Kasumi-1 (cell line): ENCODE results near the gene ADAMTS16.
"Not testable (repeated sequence)": the region's sequence is repeated elsewhere in the genome, so short reads cannot be mapped to it uniquely, and the experiment has no call there.

Experiments used
- DNase-seq, 2 experiments: peaks; one replicate each; lab custom pipeline; 2025; lab: John Stamatoyannopoulos, UW

Gene ADAMTS16

GRCh38 chr5:5139777-5140478 is at the start of gene ADAMTS16:
Gene ADAMTS16 (plus strand): TSS chr5:5140330. CDS start chr5:5140468, 138 bp downstream.
- no peak for DNase-seq

- no peak for DNase-seq
Measured at GRCh38 chr5:5092149-5092548, 48.0 kb upstream of the ADAMTS16 start.

GRCh38 chr5:5100635-5101034 is 39.5 kb upstream of the ADAMTS16 start:
- DNase-seq: no peak

- no peak for DNase-seq
Measured at GRCh38 chr5:5101676-5102075, 38.5 kb upstream of the ADAMTS16 start.

GRCh38 chr5:5103245-5103644 is 36.9 kb upstream of the ADAMTS16 start:
- DNase-seq: no peak

- no peak for DNase-seq
Measured at GRCh38 chr5:5104550-5104949, 35.6 kb upstream of the ADAMTS16 start.

- DNase-seq: no peak
Measured at GRCh38 chr5:5105531-5105930, 34.6 kb upstream of the ADAMTS16 start.

GRCh38 chr5:5116956-5117355 is 23.2 kb upstream of the ADAMTS16 start:
- DNase-seq: no peak

GRCh38 chr5:5122776-5123175 is 17.4 kb upstream of the ADAMTS16 start:
- DNase-seq: no peak

GRCh38 chr5:5124231-5124630 is 15.9 kb upstream of the ADAMTS16 start:
- no peak for DNase-seq

GRCh38 chr5:5126444-5126843 is 13.7 kb upstream of the ADAMTS16 start:
- DNase-seq: no peak

GRCh38 chr5:5128766-5129165 is 11.4 kb upstream of the ADAMTS16 start:
- no peak for DNase-seq

GRCh38 chr5:5132234-5132633 is 7.9 kb upstream of the ADAMTS16 start:
- DNase-seq: no peak

GRCh38 chr5:5132693-5133295 is 7.3 kb upstream of the ADAMTS16 start:
- no peak for DNase-seq

GRCh38 chr5:5134107-5134506 is 6.0 kb upstream of the ADAMTS16 start:
- no peak for DNase-seq

- no peak for DNase-seq
Measured at GRCh38 chr5:5135957-5136676, 4.0 kb upstream of the ADAMTS16 start.

GRCh38 chr5:5137851-5138250 is 2.3 kb upstream of the ADAMTS16 start:
- not testable (repeated sequence) for DNase-seq

- DNase-seq: no peak
Measured at GRCh38 chr5:5139336-5139776, 774 bp upstream of the ADAMTS16 start.

GRCh38 chr5:5140479-5141338 is 579 bp downstream of the ADAMTS16 start:
- no peak for DNase-seq

GRCh38 chr5:5141339-5141599 is 1.1 kb downstream of the ADAMTS16 start:
- DNase-seq: no peak

GRCh38 chr5:5141625-5142525 is 1.7 kb downstream of the ADAMTS16 start:
- DNase-seq: peak; percentile 51 to 53
